ENCODE data around the gene DIPK1C. TPM values are rescaled to one million over a fixed set of nuclear protein-coding genes. Genes with fewer than 3 reads are reported as not detected.

Gene DIPK1C
- total RNA-seq, 4 donors from 2014 or later: 0.12 to 9.1 TPM; not detected in 2

GRCh38 chr18:74425161-74425560, 31.9 kb downstream of the DIPK1C start:
- no peak overlapping the region for H3K27ac ChIP-seq
- intact Hi-C loops (cut with DNase I; ENCODE audit: low total_unique reads): no loop called here

GRCh38 chr18:74422541-74422940, 34.6 kb downstream of the DIPK1C start:
- no peaks in the 10 kb centered on the region for H3K27me3 ChIP-seq
- intact Hi-C loops (cut with DNase I; ENCODE audit: low total_unique reads): no loop called here
- DNase-seq: no peak
- no peak overlapping the region for H3K4me3 ChIP-seq
- H3K4me1 ChIP-seq: no peaks in the 10 kb centered on the region
- no peaks in the 10 kb centered on the region for H3K36me3 ChIP-seq
- H3K9me3 ChIP-seq: no peaks in the 10 kb centered on the region
- TF ChIP-seq POLR2A (IDR thresholded peaks at IDR 0.05): no peak
- TF ChIP-seq CTCF (IDR thresholded peaks at IDR 0.05): no peak
- H3K27ac ChIP-seq: no peak overlapping the region

More at GRCh38 chr18:74425161-74425560, 31.9 kb downstream of the DIPK1C start:
- H3K9me3 ChIP-seq: no peaks in the 10 kb centered on the region
- DNase-seq: no peak
- no peaks in the 10 kb centered on the region for H3K36me3 ChIP-seq
- TF ChIP-seq CTCF (IDR thresholded peaks at IDR 0.05) (no peak), POLR2A (IDR thresholded peaks at IDR 0.05) (no peak)
- no peaks in the 10 kb centered on the region for H3K4me1 ChIP-seq
- H3K27me3 ChIP-seq: no peaks in the 10 kb centered on the region
- H3K4me3 ChIP-seq: no peak overlapping the region

GRCh38 chr18:74420926-74421325, 36.2 kb downstream of the DIPK1C start:
- no peak overlapping the region for H3K27ac ChIP-seq
- TF ChIP-seq POLR2A (IDR thresholded peaks at IDR 0.05) (no peak), CTCF (IDR thresholded peaks at IDR 0.05) (no peak)
- no peaks in the 10 kb centered on the region for H3K36me3 ChIP-seq
- no peaks in the 10 kb centered on the region for H3K27me3 ChIP-seq
- peaks cover 0 to 5% of the 10 kb centered on the region in 2 donors for H3K4me1 ChIP-seq
- no peak overlapping the region for H3K4me3 ChIP-seq
- H3K9me3 ChIP-seq: no peaks in the 10 kb centered on the region
- no peak for DNase-seq
- intact Hi-C loops (cut with DNase I; ENCODE audit: low total_unique reads): no loop called here

- peak in 1 of 2 donors; percentile 61 for DNase-seq
- Histone ChIP-seq H3K36me3 (no peaks in the 10 kb centered on the region), H3K9me3 (no peaks in the 10 kb centered on the region), H3K4me3 (no peak overlapping the region), H3K4me1 (peaks cover 0 to 5% of the 10 kb centered on the region in 2 donors), H3K27me3 (no peaks in the 10 kb centered on the region), H3K27ac (no peak overlapping the region)
- intact Hi-C loops (cut with DNase I; ENCODE audit: low total_unique reads): no loop called here
- no peak for TF ChIP-seq POLR2A (IDR thresholded peaks at IDR 0.05)
- no peak for TF ChIP-seq CTCF (IDR thresholded peaks at IDR 0.05)
These were observed 36.6 kb downstream of the DIPK1C start for GRCh38 chr18:74420481-74420880.

GRCh38 chr18:74419761-74420160, 37.3 kb downstream of the DIPK1C start:
- H3K4me3 ChIP-seq: no peak overlapping the region
- TF ChIP-seq POLR2A (IDR thresholded peaks at IDR 0.05) (no peak), CTCF (IDR thresholded peaks at IDR 0.05) (no peak)
- intact Hi-C loops (cut with DNase I; ENCODE audit: low total_unique reads): no loop called here
- no peaks in the 10 kb centered on the region for H3K36me3 ChIP-seq
- H3K27ac ChIP-seq: no peak overlapping the region
- no peaks in the 10 kb centered on the region for H3K9me3 ChIP-seq
- no peaks in the 10 kb centered on the region for H3K27me3 ChIP-seq
- peaks cover 0 to 5% of the 10 kb centered on the region in 2 donors for H3K4me1 ChIP-seq
- DNase-seq: no peak
